HG02642 (cell line): ENCODE measurements around the gene RGMB.

Source experiments
- ATAC-seq: cut with Tn5 transposase; IDR thresholded peaks from one replicate; pipeline ENCODE4 v1.9.1; 2021; ENCODE audit warnings: mild to moderate bottlenecking; ENCODE audit not compliant: unreplicated experiment, poor library complexity

Gene RGMB

GRCh38 chr5:98816582-98817222, 43.2 kb downstream of the RGMB start:
- ATAC-seq: no peak

- no peak for ATAC-seq
Measured at GRCh38 chr5:98825582-98826375, 52.3 kb downstream of the RGMB start.

- peak; percentile 66 for ATAC-seq
Measured at GRCh38 chr5:98827161-98827560, 53.7 kb downstream of the RGMB start.

GRCh38 chr5:98827588-98828284, 54.3 kb downstream of the RGMB start:
- no peak for ATAC-seq

- no peak for ATAC-seq
Measured at GRCh38 chr5:98836175-98836574, 62.7 kb downstream of the RGMB start.

- no peak for ATAC-seq
Measured at GRCh38 chr5:98839469-98840383, 66.3 kb downstream of the RGMB start.

- ATAC-seq: no peak
Measured at GRCh38 chr5:98840946-98841345, 67.5 kb downstream of the RGMB start.

- ATAC-seq: no peak
Measured at GRCh38 chr5:98843481-98843880, 70.0 kb downstream of the RGMB start.

- no peak for ATAC-seq
Measured at GRCh38 chr5:98844865-98845264, 71.4 kb downstream of the RGMB start.

- ATAC-seq: no peak
Measured at GRCh38 chr5:98845878-98846277, 72.4 kb downstream of the RGMB start.
